ENCODE measurements around the gene BHMT.

DNA sequence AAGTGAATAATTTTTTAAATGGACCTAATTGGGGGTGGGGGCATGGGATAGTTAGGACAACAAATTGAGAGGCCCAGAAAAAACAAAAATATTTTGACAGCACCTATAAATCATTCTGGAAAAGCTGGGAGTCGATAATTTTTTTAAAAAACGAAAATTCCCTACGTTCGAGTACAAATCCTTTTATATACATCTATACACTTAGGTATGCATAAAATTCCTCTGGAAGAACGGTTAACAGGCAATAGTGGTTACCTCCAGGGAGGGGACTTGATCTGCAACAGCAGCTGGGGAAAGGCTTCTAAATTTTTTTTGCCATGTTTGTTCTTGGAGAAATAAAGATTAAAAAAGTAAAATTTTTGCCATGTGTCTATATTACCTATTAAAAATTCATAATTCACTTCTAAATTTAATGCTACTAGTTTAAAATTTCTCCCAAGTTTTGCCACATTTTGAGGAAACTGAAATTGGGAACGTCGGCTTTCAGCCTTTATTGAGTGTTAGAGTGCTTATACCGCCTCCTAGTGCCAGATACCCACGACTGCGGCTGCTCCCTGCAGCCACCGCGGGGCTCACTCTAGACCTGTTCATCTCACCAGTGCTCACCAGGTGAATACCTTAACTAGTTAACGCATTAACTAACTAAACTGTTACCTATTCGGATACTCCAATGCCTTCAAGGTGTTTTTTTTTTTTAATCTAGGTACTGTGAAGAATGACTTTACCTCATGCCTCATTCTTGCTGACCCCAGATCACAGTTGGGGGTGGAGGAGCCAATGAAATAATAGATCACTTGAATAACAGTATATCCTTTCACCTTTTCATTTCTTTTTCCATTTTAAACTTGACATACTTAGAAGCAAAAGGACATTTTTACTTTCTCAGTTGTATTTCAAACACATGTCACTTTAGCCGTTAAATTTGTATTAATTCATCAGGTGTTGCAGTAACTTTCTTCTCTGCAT, 1.8 kb upstream of the BHMT start:
- TF ChIP-seq POLR2A (IDR thresholded peaks at IDR 0.05; ENCODE audit: low read length) (no peak), GATA1 (IDR thresholded peaks at IDR 0.05; ENCODE audit: low read depth, low read length) (no peak)

Measured in erythroblast (primary cell).